Measurements from ENCODE around the gene RBM20.
"Not testable (repeated sequence)": the region's sequence is repeated elsewhere in the genome, so short reads cannot be mapped to it uniquely, and the experiment has no call there.

RBM20 gene

DNA sequence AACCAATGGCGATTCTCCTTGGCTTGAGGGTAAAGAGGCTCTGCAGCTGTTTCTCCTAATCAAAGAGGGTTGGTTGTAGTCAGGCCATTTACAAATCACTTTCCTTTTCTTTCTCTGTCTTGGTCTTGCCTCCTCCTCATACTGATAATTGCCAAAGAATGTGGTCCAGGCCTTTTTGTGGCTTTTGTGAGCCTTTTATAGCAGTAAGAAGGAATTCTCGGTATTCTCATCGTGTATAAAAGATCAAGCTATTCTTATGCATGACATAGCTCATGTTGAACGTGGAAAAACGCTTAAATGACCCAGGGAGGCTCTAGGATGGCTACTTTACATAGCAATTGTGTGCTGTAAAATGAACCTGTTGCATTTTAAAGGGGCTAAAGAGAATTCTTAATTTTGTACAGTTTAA lies 62.6 kb downstream of the RBM20 start:
- DNase-seq (ENCODE audit: low read depth), result no peak

DNA sequence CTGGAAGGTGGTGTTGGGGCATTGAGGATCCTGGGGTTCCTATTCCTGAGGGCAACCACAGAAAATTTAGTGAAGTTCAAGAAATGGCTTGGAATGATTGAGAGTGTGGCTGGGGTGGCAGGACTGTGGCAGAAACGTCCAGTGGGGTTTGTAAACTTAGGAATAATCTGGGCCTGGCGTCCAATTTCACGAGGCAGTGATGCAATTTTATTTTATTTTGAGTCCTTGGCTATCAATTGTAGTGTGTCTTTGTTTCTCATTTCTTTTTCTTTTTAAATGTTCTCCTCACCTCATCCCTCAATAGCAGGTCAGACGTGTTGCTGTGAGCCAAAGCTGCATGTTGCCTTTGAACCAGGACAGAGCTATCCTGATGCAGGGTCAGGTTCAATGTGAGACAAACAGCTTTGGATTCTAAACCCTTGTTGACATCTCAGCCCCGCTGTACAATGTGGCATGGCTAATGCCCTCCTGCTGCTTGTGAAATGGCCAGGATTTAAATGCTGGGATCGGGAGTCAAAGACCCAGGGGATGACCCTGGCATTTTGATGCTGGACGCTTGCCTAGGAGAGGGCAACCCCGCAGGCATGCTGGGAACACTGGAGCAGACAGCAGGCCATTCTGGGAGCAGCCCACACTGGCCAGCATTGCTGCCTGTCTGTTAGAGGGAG lies 64.8 kb downstream of the RBM20 start:
- no peak for DNase-seq (ENCODE audit: low read depth)

DNA sequence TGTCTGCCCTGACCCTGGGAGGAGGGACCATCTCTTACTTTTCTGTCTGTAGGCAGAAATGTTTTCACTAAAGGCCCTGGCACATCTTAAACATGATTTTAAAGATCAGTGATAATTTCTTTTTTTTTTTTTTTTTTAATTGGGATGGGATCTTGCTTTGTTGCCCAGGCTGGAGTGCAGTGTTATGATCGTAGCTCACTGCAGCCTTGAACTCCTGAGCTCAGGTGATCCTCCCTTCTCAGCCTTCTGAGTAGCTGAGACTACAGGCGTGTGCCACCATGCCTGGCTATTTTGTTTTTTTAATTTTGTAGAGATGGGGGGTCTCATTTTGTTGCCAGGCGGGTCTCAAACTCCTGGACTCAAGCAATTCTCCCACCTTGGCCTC lies 65.3 kb downstream of the RBM20 start:
- DNase-seq (ENCODE audit: low read depth), result no peak

DNA sequence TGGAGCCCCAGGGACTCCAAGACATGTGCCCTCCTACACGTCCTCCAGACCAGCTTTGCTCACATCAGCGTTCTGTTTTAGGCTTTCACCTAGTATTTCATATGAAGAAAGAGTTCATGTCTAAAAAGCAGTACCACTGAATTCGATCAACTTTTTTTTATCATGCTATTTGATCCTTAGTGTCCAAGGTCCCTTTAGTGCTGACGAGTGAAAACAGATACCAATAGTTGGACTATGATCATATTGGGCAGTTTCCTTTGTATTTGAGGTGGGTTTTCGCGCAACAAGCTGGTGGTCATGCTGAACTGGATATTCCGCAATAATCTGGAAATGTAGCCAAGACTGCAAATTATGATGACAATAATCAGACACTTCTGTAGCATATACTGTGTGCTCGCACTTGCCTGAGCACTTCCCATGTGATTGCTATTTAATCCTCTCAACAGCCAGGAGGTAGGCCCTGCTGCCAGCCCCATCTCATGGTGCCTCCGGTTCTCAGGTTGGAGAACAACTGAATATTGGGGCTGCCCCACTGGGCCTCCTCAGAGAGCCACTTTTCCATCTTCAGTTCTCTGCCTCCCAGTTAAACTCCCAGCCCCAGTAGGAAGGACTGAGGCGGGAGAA lies 65.9 kb downstream of the RBM20 start:
- no peak for DNase-seq (ENCODE audit: low read depth)

DNA sequence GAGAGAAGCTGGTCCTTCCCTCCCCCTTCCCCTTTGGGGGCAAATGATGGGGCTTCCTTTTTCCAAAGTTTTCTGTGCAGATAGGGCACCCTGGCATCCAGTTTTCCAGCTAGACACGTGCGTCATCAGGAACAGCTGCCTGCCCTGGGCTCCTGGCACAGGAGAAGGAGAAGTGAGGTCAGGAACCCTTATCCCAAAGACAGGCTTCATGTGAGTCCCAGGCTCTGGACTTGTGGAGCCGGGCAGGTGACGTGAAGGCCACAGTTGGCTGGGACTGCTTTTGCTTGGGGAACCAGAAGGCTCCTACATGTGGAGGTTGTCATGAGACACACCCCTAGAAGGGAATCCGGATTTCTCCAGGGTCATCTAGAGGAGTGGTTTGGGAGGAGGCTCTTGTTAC lies 66.5 kb downstream of the RBM20 start:
- no peak for DNase-seq (ENCODE audit: low read depth)

DNA sequence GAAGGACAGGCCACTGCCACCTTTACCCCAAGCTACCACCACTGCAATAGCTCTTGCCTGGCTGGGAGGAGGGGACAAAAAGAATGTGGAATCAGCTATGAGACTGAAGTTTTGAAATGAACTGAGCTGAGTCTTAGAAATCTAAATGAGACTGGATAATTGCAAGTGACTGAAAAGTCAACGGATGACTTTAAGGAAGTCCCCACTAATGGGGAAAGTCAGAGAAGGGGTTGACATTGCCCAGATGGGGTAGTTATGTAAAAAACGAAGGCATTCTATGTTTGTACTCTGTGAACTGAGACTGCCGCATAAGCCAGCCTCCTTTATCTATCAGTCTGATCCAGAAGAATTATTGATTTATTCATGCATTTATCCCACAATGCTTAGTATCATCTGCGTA lies 67.2 kb downstream of the RBM20 start:
- DNase-seq (ENCODE audit: low read depth), result no peak

DNA sequence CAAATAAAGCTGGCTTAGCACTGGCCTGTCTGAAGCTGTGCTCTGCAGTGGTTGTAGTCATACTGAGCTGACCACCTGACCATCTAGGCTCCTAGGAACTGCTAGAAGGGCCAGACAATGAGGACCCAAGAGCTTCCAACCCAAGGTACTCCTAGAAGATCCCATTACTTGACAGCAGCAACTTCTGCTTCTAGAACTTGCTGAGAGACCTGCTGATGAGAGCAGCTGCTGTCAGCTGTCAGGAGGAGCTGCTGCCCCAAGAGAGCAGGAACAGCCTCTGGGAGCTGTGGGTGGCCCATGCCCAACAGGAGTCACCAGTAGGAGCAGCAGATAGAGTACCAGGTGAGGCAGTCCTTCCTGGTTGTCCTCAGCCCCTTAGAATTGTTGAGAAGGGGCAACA lies 70.2 kb downstream of the RBM20 start:
- no peak for DNase-seq (ENCODE audit: low read depth)

DNA sequence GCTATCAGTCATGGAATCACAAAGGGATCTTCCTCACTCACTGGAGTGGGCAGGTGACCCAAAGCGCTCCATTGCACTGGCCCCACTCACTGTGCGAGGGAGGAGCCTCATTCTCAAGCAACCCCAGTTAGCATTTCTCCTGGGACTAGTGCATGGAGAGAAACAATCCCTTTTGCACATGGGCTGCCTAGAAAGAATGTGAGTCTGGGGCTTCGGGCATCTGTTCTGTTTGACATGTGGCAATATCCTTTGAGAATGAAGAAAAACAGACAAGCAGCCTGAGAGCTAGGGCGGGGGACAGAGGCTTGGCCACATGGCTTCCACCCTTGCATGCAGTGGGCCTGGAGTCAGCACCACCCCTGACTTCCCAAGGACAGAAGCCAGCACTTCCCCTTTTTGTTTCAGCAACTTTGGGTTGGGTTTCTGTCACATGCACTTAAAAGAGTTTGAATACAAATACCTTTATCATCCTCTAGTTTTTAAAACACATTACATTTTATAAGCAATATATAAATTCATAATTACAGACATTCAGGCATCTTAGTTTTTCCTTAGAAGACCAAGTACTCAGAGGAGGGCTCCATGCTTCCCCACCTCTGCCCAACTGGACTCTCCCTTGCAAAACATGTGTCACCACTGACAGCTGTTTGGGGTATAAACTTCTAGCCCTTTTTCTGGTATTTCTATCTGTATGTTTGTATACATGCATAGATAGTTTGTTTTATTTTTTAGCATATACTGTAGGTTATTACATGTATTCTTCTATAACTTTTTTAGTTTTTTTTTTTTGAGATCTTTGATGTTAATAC lies 73.8 kb downstream of the RBM20 start:
- no peak for DNase-seq (ENCODE audit: low read depth)

DNA sequence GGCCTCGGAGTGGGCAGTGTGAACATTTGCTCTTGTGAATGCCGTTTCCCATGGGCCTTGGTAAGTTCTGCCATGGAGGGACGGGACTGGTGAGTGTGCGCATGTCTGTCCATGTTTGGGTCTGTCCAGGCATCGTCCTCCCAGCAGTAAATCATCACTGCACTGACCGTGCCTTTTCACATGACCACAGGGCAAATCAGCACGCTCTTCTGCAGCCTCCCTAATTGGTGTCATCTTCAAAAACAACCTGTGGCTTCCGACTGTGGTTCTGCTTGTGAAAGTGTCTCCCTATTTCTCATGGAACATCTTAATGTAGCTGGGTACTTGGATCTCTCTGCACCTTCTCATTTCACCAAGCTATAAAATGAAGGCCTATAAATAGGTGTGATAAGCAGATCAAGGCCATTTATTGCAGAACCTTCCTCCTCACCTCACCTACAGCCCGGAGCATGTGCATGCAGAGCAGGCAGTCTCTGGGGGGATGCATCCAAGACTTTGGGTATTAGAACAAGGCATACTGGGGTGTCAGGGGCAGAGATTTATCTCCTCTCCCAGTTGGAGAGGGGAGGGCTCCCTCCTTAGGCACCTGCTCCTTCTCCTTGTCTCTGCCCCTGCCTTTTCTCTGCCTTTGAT lies 77.4 kb downstream of the RBM20 start:
- DNase-seq (ENCODE audit: low read depth), result no peak

DNA sequence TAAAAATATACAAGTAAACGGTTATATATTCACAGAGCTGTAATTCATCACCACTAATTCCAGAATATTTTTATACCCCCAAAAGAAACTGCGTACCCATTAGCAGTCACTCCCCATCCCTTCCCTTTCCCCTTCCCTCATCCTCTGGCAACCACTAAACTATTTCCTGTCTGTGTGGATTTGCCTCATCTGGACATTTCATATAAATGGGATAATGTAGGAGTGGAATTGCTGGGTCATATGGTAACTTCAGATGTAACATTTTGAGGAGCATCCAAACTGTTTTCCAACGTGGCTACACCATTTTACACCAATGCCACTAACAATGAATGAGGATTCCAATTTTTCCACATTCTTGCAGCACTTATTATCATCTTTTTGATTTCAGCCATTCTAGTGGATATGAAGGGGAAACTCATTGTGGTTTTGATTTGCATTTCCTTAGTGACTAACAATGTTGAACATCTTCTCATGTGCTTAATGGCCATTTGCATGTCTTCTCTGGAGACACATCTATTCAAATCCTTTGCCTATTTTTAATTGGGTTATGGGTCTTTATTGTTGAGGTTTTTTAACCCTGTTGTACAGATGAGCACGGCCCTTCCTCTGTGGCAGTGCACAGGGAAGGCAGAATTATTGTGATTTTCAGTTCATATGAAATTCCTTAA lies 79.2 kb downstream of the RBM20 start:
- no peak for DNase-seq (ENCODE audit: low read depth)

DNA sequence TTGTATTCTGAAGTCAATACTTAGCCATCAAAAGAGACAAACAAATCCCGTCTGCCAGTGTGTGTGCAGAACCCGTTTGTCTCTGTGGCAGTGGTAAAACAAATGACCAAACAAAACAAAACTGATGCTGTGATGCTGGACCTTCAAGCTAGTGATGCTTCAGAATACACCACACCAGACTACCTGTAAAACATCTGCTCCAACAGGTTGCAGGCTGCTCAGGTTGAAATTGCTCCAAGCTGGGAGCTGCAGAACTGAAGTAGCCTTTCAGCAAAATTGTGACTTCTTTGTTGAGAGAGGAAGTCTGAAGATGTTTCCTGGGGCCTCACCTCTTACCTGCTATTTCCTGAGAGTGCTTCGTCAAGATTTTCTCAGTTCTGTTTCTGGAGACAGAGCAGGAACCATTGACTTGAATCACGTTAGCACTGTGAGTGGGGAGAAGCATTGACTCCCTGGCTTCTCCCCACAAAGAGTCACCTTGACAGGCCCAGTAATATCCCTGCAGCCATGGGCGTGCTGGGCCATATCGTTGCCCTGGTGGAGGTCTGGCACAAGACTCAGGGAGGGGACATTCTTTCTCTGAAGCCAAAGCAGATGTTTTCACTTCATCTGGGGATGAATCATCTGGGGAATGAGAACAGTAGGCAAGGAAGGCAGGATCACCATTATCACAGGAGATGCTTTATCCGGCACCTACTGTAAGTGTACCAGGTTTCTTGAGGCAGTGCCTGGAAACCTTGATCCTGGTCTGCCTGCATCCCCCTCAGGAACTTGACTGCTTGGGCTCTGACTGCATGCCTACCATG lies 80.2 kb downstream of the RBM20 start:
- no peak for DNase-seq (ENCODE audit: low read depth)

DNA sequence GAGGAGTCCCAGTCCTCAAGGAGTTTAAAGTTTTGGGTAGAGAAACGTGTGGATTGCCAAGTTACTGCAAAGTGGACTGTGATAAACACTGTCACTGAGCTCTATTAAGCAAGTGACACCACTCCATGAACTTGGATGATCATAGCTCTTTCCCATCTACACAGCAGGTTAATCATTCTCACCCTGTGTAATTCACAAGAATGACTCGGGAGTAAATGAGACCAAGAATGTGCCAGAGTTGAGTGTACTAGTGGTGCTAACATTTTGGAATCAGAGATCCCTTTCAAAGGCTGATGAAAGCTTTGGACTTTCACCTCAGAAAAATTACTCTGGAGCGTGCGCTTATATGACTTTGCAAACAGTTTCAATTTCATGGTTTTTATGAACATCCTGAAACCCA lies 80.8 kb downstream of the RBM20 start:
- no peak for DNase-seq (ENCODE audit: low read depth)

DNA sequence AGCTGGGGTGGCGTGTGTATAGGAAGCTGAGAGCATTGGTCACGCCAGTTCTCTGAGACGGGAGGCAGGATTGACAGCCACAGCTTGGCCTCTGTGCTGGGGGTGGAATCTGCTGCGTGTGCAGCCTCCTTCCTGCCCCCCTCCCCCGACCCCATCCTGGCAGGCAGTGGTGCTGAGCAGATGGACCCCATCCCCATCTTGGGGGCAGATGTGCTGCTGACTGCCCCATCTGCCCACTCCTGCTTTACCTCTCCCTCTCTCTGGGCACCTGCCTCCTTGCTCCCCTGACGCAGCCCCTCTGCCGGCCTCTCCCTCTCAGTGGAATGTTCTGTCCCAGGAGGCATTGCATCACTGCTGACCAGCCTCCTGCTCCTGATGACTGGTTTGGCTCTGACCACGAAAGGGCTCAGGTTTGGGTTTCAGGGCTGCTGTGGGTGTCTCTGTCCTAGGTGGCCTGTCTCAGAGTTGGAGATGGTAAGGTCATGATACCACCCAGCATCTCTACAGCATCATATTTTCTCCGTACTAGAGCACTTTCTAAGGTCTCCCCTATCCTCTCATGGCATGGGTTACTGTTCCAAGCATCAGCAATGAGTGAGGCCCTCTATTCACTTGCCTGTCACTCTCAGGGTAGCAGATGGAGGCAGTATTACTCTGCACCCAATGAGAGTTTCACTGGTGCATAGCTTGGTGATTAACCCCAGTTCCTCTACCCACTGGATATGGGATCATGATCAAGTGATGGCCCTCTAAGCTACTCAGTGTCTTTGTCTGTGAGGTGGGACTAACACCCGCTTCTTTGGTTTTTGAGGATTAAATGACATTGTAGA lies 81.9 kb downstream of the RBM20 start:
- no peak for DNase-seq (ENCODE audit: low read depth)

DNA sequence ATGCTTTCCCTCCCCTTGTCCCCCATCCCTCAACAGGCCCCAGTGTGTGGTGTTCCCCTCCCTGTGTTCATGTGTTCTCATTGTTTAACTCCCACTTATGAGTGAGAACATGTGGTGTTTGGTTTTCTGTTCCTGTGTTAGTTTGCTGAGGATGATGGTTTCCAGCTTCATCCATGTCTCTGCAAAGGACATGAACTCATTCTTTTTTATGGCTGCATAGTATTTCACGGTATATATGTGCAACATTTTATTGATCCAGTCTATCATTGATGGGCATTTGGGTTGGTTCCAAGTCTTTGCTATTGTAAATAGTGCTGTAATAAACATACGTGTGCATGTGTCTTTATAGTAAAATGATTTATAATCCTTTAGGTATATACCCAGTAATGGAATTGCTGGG lies 83.6 kb downstream of the RBM20 start:
- DNase-seq (ENCODE audit: low read depth), result not testable (repeated sequence)

DNA sequence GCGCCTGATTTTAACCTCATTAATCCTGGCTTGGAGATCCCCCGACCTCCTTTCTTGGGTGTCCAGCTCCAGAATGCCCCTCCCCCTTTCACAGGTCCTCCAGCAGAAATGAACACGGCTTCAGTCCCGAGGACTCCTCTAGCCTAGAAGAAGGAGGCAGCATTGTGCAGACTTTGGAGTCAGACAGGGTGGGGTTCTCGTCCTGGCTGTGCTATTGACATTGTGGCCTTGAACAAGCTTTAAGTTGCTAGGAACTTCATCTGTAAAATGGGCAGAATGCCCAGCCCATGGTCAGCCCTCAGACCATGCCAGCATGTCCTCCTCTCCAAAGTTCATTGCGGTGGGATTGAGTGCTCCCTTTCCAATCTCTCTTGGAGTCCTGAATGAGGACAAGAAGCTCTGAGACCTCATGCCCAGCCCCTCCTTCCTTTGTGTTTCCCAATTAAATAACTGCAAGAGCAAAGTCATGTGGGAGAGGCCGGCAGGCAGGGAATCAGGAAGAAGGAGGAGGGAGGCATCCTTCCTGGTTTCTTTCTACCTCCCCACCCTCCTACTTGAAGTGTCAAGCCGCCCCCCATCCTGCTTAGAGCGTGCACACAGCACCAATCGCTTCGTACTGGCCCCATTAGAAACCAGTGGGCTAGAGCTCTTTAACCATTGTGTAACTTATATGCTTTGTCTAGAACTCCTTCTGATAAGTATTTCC lies 86.4 kb downstream of the RBM20 start:
- no peak for DNase-seq (ENCODE audit: low read depth)

DNA sequence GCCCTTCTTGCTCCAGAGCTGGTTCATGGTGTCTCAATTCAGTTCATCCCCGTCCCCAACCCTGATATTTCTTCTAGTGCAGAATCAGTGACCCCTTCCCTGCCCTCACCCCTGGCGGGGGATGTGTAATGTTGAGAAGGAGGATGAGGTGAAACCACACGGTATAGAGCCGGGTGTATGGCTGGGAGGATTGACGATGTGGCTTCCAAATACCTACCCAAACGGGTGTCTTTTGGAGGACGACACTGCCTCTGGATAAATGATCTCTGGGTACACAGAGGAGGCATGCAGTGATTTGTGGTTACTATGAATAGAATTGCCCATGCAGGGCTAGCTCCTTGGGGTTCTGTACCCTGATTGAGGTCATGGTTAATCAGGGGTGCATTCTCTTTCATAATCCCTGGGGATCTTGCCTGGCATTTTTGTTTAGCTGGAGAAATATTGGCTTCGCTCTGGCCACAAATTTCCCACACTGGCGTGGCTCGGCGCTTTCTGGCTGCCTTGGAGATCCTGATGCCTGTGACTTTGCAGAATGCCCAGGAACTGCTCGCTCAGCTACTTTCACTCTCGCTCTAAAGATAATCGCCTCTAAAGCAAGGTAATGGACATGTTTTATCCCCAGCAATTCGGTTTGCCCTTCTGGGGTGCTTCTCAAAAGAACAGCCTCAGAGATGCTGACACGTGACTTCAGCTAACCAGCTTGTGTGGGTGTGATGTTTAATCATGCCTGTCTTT lies 89.2 kb downstream of the RBM20 start:
- DNase-seq (ENCODE audit: low read depth), result no peak

DNA sequence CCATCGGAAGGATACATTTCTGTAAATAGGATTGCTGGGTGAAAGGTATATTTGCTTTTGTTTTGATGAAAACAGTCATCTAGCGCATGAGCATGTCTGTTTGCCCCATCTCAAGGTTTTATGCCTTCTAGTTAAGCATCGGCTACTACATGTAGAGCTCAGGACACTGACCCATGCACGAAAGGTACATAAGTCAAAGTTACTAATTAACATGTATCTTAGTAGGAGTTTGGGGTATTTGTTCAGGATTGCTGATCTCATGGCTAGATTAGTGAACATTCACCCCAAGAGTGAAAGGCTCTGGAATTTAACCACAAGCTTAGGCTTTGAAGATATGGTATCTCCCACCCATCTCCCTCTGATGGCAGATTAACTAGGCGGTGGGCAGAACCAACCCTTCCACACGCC lies 91.5 kb downstream of the RBM20 start:
- DNase-seq (ENCODE audit: low read depth), result no peak

DNA sequence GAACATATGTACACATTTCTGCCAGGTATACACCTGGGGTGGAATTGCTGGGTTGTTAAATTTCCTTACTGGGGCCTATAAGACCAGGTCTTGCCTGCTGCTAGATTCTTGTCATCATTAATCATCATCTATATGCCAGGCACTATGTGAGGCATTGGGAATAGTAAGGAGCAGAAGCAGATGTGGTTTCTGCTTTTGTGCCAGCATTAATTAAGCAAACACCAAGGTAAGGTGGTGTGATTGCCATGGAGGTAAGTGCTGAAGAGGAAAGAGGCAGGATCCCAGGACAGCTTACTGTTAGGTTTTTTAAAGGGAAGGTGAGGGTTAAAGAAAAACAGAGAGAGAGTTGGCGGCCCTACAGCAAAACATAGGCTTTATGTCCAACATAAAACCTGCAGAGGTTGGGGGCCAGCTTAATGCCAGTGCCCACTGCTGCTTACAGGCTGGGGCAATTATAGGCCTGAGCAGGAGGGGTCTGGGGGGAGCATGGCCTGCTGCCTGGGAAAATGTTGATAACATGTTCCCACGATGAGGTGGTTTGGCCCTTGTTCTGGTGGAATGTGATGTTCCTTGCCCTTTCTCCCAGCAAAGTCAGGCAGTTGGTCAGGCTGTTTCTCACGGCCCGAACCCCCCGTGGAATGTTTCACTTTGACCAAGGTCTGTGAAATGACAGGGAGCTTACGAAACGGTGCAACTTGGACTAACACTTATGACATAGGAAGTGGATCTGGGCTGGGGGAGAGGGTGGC lies 93.9 kb downstream of the RBM20 start:
- DNase-seq (ENCODE audit: low read depth), result no peak
